Epithelial cell of esophagus (primary cell): ENCODE results near the gene CNTRL.
A peak's percentile ranks its signal among the peaks of the same experiment; 100 is the strongest.

Experiments
- DNase-seq: peaks from one replicate; pipeline ENCODE4 v3.0.0; 2010; ENCODE audit warnings: low read depth
- H3K4me3 ChIP-seq: 2 replicates; pipeline ENCODE4 v1.5.1; 2011; ENCODE audit warnings: mild to moderate bottlenecking, low read length, control low read depth
- TF ChIP-seq, protein P1 (sequence below): IDR thresholded peaks from 2 replicates; pipeline ENCODE4 v1.5.1; 2011; ENCODE audit warnings: low read depth, mild to moderate bottlenecking, low read length, control low read depth, inconsistent platforms; ENCODE audit not compliant: insufficient read depth; ENCODE audit errors: missing control alignments

CNTRL gene

DNA sequence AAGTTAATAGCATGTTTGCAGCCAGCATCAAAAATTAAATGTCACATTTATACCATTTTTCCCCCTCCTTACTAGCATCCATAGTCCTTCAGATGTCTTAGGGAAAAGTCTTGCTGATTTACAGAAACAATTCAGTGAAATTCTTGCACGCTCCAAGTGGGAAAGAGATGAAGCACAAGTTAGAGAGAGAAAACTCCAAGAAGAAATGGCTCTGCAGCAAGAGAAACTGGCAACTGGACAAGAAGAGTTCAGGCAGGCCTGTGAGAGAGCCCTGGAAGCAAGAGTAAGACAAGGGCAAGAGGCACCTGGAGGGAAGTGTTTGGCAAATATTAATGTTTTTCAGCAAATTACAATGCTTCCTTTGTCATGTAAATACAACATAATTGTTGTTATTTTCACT lies 66.6 kb downstream of the CNTRL start:
- TF ChIP-seq, protein P1, sequence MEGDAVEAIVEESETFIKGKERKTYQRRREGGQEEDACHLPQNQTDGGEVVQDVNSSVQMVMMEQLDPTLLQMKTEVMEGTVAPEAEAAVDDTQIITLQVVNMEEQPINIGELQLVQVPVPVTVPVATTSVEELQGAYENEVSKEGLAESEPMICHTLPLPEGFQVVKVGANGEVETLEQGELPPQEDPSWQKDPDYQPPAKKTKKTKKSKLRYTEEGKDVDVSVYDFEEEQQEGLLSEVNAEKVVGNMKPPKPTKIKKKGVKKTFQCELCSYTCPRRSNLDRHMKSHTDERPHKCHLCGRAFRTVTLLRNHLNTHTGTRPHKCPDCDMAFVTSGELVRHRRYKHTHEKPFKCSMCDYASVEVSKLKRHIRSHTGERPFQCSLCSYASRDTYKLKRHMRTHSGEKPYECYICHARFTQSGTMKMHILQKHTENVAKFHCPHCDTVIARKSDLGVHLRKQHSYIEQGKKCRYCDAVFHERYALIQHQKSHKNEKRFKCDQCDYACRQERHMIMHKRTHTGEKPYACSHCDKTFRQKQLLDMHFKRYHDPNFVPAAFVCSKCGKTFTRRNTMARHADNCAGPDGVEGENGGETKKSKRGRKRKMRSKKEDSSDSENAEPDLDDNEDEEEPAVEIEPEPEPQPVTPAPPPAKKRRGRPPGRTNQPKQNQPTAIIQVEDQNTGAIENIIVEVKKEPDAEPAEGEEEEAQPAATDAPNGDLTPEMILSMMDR, result no peak
- DNase-seq, result no peak
- no peak overlapping the region for H3K4me3 ChIP-seq

DNA sequence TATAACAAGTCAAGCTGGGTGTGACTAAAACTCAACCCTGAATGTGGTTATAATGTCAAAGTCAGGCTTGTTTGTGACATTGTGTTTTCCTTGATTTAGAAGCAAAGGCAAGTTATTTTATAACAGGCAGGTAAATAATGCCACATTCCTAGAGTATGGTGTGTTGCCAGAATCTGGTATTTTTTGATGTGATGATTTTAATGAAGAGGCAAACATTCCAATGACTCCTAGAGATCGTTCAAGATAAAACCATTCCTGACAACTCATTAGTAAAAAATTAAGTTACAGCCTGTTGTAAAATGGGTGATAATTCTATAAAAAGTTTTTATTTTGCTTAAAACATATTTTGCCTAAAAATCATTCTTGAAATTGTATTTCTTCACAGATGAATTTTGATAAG lies 67.0 kb downstream of the CNTRL start:
- no peak overlapping the region for H3K4me3 ChIP-seq
- no peak for DNase-seq
- TF ChIP-seq, protein P1, result no peak

DNA sequence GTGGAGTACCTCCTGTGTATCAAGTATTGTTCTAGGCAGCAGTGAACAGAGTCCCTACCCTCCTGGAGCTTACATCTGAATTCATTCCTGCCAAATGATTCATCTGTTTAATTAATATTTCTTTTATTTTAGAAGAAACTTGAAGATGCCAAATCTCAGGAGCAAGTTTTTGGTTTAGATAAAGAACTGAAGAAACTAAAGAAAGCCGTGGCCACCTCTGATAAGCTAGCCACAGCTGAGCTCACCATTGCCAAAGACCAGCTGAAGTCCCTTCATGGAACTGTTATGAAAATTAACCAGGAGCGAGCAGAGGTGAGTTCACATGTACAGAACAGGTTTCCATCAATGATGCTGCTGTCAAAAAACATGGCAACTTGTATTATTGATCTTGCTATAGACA lies 69.0 kb downstream of the CNTRL start:
- DNase-seq, result no peak
- H3K4me3 ChIP-seq, result no peak overlapping the region
- TF ChIP-seq, protein P1, result no peak

DNA sequence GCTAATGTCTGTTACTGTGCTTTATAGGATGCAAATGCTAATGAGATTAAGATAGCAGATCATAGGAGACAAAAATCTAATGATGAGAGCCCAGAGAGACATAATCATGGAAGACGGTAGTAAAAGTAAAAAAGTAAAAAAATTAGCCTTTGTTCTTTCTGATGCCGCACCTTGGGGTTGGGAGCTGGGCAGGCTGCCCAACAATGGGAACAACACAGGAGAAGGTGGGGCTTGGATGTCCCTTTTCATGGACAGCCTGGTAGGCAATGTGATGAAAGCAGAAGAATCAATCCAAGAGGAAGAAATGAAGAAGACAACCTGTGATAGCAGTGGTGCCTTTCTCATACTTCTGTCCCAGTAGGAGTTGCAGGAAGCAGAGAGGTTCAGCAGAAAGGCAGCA lies 69.7 kb downstream of the CNTRL start:
- H3K4me3 ChIP-seq, result no peak overlapping the region
- TF ChIP-seq, protein P1, result no peak
- no peak for DNase-seq

DNA sequence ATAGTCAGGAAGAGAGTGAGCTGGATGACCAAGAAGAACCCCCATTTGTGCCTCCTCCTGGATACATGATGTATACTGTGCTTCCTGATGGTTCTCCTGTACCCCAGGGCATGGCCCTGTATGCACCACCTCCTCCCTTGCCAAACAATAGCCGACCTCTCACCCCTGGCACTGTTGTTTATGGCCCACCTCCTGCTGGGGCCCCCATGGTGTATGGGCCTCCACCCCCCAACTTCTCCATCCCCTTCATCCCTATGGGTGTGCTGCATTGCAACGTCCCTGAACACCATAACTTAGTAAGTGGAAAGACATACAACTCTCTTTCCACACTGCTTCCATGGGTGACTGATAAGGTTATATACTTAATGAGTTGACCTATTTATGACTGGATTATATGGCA lies 75.4 kb downstream of the CNTRL start:
- TF ChIP-seq, protein P1, result no peak
- H3K4me3 ChIP-seq, result no peak overlapping the region
- no peak for DNase-seq

DNA sequence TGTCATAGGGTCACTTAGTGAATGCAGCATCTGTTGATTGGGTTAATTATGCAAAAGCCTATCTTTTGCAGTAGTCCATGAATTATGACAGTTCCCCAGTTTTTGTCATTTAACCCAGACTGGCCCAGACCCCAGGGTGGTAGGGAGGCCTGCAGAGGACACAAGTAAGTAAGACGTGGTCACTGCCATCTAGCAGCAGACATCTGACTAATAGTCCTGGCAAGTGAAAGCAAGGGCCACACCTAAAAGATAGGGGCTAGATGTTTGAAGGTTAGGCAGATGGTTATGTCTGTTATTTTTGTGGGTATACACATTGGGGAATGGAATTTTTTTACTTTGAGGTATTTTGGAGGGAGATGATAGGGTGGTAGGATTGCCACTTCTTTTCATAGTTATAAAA lies 78.9 kb downstream of the CNTRL start:
- DNase-seq, result peak; percentile 7
- no peak overlapping the region for H3K4me3 ChIP-seq
- TF ChIP-seq, protein P1, result no peak

DNA sequence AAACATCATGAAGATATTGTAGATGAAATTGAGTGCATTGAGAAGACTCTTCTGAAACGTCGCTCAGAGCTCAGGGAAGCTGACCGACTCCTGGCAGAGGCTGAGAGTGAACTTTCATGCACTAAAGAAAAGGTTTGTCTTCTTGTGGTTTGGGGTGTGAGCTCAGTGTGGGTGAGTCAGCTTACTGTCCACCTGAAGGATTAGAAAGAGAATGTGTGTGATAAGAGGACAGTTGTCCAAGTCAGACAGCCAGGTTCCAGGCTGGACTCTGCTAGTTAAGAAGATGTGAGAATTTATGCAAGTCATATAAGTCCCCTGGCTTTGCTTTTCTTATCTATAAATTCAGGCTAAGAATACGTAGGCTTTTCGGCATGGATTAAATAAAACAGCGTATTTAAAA lies 80.0 kb downstream of the CNTRL start:
- peak; percentile 70 for DNase-seq
- H3K4me3 ChIP-seq, result no peak overlapping the region
- TF ChIP-seq, protein P1, result no peak
